ENCODE measurements around the gene AURKAIP1.

- no peak for TF ChIP-seq CTCF (IDR thresholded peaks at IDR 0.05)
- TF ChIP-seq POLR2A (IDR thresholded peaks at IDR 0.05): no peak
- TF ChIP-seq POLR2AphosphoS5 (IDR thresholded peaks at IDR 0.05): no peak
These were observed 20.4 kb downstream of the AURKAIP1 start for GRCh38 chr1:1354271-1355247.
